HPDE6-E6E7 (cell line): ENCODE results near the gene ANGEL1.

Experiments
- DNase-seq: peaks from one replicate; pipeline ENCODE4 v3.0.0; 2011; ENCODE audit warnings: missing footprints; ENCODE audit errors: extremely low spot score

The ANGEL1 gene

GRCh38 chr14:76779221-76780057 lies 33.2 kb downstream of the ANGEL1 start:
- no peak for DNase-seq

DNA sequence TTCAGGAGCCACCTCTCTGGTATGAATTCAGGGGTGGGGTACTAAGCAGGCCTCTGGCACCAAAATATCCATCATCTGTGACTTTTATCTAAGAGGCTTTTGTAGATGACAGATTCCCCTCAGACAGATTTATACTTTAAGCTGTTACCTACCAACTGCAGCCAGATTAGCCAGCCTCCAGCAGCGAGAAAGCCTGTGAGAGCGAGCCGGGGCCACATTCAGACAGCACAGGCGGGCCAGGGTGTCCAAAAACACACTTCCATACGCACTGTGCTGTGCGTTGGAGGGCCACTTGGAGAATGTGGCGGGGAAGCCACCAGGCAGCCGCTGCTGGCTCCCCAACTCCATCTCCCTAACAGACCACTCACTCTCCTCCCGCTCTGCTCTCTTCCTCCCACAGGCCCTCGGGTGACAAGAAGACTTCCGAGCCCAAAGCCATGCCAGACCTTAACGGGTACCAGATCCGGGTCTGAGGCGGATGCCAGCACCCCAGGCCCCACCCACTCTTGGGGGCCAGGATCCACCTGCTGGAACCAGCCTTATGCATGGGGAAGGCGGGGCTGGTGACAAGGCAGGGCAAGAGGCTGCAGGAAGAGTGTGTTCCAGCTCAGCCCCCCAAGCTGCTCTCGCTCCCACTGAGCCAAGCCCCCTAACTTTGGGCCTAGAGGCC lies 34.0 kb downstream of the ANGEL1 start:
- DNase-seq, result no peak

DNA sequence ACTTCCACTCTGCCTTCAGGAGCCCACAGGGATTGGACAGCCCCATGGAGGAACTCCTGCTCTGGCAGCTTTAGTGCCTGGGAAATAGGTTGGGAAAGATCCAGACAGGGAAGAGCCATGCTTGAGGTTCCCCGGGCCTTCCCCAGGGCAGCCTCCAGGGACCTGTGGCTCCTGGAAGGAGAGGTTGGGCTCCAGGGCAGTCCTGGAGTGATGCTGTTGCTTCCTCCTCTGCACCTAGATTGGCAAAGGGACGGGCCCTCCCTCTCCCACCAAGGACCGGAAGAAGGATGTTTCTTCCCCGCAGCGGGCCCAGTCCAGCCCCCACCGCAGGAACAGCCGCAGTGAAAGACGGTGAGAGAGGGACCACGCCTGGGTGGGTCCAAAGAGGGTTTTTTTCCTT lies 35.0 kb downstream of the ANGEL1 start:
- no peak for DNase-seq

DNA sequence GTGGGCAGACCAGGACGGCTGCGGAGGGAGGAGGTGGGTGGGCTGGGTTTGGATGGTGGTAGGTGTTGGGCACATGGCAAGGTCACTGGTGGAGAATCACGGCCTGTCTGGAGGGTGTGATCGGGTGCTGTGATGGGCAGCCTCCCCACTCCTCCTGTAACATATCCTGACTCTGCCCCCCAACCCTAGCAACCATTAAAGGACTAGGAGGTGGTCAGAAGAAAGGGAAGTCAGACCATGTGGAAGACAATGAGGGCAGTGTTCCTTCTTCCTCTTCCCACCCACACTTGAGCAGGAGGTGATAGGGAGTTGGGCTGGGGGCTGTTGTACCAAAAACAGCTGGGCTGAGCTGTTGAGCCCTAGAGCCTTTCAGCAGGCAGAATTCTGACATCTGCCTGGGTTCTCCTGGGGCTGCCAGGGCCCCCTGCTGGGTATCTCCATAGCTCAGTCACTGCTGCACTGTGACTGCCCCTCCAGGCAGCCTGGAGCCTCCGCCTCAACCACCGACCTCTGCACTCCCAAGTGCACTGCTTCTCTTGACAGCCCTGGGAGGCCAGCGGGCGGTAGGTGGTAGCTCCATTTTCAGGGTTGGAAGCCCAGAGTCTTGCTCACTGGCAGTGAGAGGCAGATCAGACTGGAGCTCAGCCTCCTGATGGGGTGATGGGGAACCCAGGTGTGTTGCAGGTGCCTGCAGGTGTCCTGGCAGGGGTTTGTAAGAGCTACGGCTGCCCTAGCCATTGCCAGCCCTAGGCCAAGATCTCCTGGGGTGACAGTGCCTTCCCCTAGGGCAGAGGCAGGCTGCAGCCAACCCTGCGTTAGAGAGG lies 36.0 kb downstream of the ANGEL1 start:
- no peak for DNase-seq

GRCh38 chr14:76775695-76776427 lies 36.8 kb downstream of the ANGEL1 start:
- no peak for DNase-seq

DNA sequence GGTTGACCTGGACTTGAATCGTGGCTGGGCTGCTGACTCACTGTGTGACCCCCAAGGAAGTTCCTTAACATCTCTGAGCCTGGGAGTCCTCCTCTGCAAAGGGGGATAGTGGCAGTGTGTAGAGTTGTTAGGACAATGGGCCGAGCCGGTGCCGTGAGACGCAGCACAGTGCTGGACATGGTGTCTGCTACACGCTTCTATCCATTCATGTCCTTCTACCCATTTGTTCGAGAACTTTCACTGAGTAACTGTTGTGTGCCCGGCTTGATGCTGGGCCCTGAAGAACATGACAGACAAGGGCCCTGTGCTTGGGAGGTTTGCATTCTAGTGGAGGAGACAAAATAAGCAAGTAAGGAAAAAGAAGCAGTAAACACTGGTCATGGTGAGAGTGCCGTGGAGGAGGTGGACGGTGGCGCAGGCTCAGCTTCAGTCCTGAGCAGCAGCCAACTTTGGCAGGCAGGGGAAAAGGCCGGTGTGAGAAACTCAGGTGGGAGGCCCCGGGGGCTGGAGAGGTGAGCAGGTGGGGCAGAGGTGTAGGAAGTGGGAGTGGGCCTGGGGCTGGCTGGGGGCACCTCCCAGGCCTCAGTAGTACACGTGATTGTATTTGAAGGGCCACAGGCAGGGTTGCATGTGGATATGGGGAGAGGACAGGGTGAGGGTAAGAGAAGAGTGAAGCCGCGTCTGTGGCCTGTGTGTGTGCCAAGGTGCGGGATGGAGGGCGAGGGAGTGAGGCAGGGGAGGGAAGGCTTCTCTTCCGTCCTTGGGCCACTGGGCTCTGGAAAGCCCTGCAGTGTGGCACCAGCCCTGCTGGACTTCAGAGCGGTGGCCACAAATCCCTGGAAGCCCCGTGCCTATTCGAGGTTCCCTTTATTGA lies 37.6 kb downstream of the ANGEL1 start:
- DNase-seq, result no peak

DNA sequence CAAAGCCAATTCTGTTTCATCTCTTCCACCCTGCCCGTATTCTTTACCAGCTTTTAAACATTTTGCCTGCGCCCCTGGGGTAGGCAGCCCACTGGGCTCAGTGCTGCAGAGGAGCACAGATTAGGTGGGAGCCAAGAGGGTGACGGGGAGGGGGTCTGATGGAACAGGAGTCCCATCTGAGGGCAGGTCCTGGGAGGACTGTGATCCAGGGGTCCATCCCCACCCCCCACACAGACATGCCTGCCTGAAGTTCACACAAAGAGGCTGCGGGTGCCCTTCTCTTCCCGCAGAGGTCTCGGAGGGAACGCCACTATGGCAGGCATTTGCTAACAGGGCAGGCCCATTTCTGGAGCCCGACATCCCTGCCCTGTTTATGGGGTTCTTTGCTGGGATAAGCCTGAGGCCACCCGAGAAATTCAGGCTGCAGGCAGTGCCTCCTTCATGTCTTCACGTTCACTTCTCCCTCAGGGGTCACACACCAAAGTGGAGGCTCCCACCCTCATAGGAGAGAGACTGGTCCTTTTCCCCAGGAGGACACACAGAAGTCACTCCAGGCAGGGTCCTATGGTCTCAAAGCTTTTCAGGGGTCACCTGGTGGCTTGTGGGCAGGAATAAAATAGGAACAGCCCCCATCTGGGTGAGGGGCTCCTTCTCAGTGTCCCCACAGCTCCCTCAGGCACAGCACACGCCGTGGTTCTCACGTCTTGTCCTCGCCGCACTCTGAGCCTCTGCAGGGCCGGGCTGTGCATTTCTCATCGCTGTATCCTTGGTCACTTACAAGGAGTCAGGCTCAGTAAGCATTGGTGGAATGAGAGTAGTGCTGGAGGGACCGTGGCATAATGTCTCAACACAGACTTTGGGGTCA lies 38.5 kb downstream of the ANGEL1 start:
- DNase-seq, result no peak

DNA sequence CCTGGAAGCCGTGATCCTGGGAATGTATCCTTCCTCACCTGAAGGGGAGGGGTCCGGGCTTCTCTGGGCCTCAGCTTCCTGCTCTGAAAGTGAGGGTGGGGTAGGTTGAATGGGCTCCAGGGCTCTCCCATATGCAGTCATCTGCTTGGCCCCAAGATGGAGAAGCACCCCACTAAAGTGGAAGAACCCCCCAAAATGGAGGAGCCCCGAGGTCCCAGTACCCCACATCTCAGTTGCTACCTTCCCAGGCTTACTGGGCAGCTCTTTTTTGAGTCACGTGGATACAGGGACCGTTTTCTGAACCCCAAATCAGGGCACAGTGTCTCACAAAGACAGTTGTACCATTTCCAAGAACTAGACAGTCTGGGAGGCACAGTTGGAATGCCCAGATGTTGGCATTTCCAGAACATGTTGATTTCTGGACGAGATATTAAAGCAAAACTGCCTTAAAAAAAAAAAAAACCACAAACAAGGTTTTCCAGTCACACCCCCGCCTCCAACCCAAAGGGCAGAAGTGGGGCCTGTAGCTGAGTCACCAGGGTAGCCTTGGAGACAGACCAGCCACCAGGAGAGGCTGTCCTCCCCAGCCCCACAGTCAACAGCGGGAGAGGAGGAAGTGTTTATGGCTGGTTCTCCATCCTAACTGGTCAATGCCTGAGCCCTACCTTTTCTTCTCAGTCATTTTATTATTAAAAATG lies 39.3 kb downstream of the ANGEL1 start:
- peak; percentile 75 for DNase-seq

- DNase-seq, result no peak
These were observed 40.1 kb downstream of the ANGEL1 start for GRCh38 chr14:76772300-76773187.

DNA sequence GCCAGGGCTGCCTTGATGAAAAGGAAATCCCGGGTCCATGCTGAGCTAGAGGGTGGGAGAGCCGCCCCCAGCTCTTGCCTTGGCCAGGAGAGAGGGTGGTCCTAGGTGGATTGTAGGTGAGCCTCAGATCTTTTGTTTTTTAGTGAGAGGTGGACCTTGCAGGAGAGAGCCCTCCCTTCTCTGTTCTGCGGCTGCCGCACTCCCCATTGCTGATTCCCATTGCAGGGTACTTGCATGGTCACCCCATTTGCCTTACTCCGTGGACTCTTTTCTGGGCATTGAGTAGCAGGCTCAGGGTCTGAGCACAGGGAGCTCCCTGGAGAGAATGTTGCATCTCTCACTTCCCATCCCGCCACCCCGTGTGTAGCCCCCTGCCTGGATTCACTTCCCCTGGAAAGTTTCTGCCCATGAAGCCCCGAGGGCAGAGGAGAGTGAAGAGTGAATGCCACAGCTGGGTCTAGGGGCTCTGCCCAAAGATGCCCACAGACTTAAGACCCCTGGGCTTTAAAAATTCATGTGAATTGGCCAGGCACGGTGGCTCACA lies 41.2 kb downstream of the ANGEL1 start:
- DNase-seq, result no peak

- DNase-seq, result no peak
These were observed 41.9 kb downstream of the ANGEL1 start for GRCh38 chr14:76770521-76771436.

- DNase-seq, result no peak
These were observed 42.9 kb downstream of the ANGEL1 start for GRCh38 chr14:76769636-76770292.

- no peak for DNase-seq
These were observed 43.8 kb downstream of the ANGEL1 start for GRCh38 chr14:76768671-76769500.

- no peak for DNase-seq
These were observed 44.7 kb downstream of the ANGEL1 start for GRCh38 chr14:76767681-76768656.
